ENCODE measurements around the gene STAC2. TPM values are rescaled to one million over a fixed set of nuclear protein-coding genes. Genes with fewer than 3 reads are reported as not detected.

STAC2 gene
- total and polyA plus RNA-seq, 2 of the 13 experiments (the other 11 are each of a cell fraction or from before 2014, with no cell fraction given), result not detected

GRCh38 chr17:39246274-39246673 lies 20.5 kb upstream of the STAC2 start (continued):
- TF ChIP-seq, protein P1, sequence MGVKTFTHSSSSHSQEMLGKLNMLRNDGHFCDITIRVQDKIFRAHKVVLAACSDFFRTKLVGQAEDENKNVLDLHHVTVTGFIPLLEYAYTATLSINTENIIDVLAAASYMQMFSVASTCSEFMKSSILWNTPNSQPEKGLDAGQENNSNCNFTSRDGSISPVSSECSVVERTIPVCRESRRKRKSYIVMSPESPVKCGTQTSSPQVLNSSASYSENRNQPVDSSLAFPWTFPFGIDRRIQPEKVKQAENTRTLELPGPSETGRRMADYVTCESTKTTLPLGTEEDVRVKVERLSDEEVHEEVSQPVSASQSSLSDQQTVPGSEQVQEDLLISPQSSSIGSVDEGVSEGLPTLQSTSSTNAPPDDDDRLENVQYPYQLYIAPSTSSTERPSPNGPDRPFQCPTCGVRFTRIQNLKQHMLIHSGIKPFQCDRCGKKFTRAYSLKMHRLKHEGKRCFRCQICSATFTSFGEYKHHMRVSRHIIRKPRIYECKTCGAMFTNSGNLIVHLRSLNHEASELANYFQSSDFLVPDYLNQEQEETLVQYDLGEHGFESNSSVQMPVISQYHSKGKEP (CRISPR knock-in tag; IDR thresholded peaks at IDR 0.05), result no peak
- no peak for TF ChIP-seq CTCF (CRISPR knock-in tag; IDR thresholded peaks at IDR 0.05)

- peak; percentile 85 for DNase-seq (ENCODE audit: low spot score)
- Histone ChIP-seq H3K4me3 (replicated peaks in 1 of 3; ENCODE audit: insufficient read depth in 1 of 3, low read depth in 2 of 3, low read length in 3 of 3) (peak overlapping the region; percentile 4 to 59 (median 5); a peak in 2 of 6 replicates), H3K36me3 (replicated peaks in 1 of 2; ENCODE audit: control insufficient read depth in 1 of 2, insufficient read depth in 2 of 2, low read length in 2 of 2) (no peaks in the 10 kb centered on the region), H2AFZ (ENCODE audit: low read length) (peak overlapping the region; percentile 12), H3K79me2 (ENCODE audit: insufficient read depth, low read length) (no peaks in the 10 kb centered on the region), H4K20me1 (ENCODE audit: insufficient read depth, low read length) (no peaks in the 10 kb centered on the region), H3K27ac (ENCODE audit: extremely low read length, insufficient read depth, low read length) (no peak overlapping the region), H3K4me2 (ENCODE audit: low read depth, low read length) (peak overlapping the region; percentile 71), H3K27me3 (ENCODE audit: control insufficient read depth in 1 of 2, insufficient read depth in 2 of 2, low read length in 2 of 2) (peaks cover 0 to 5% of the 10 kb centered on the region in 2 experiments; a peak in 1 of 5 replicates), H3K4me1 (ENCODE audit: insufficient read depth, low read length) (peaks cover 11% of the 10 kb centered on the region), H3K9ac (ENCODE audit: insufficient read depth, low read depth, low read length) (no peak overlapping the region; the same call in 1 of the 2 replicates), H3K9me3 (ENCODE audit: low read length) (no peaks in the 10 kb centered on the region)
- peak; percentile 90 for ATAC-seq
- BruUV-seq (replicated peaks), result no TSS peak
- intact Hi-C loops (cut with micrococcal nuclease; ENCODE audit: unreplicated experiment), result loop anchor here (1.0 to 5.0 kb wide), 2 partner anchors 38 to 53 kb away; no protein-coding TSS in a partner anchor
- peak; percentile 99 for FAIRE-seq
- ChIA-PET POLR2A (interaction anchor here (0.8 to 3.2 kb wide), 4 partner anchors 13 to 45 kb away, joined by 3 to 24 read pairs (median 14); partner anchors contain the start of gene RPL19), CTCF (ENCODE audit: low intra/inter-chr PET ratio, low total read pairs) (interaction anchor here (0.8 to 4.2 kb wide), 6 partner anchors 9 to 80 kb away, joined by 3 to 35 read pairs (median 5); no protein-coding TSS in a partner anchor)
- 49% methylated on average over 6 of the region's 6 CpGs for WGBS (ENCODE audit: low lambda C conversion rate)
- in situ Hi-C loops (cut with HindIII; ENCODE audit: extremely low pct_ligation_motif_present, low pct_unique_long_range_greater_than_20kb), result no loop called here
- TF ChIP-seq PITX1 (CRISPR knock-in tag; IDR thresholded peaks at IDR 0.05), result no peak
- TF ChIP-seq, protein P2, sequence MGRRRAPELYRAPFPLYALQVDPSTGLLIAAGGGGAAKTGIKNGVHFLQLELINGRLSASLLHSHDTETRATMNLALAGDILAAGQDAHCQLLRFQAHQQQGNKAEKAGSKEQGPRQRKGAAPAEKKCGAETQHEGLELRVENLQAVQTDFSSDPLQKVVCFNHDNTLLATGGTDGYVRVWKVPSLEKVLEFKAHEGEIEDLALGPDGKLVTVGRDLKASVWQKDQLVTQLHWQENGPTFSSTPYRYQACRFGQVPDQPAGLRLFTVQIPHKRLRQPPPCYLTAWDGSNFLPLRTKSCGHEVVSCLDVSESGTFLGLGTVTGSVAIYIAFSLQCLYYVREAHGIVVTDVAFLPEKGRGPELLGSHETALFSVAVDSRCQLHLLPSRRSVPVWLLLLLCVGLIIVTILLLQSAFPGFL (CRISPR knock-in tag; IDR thresholded peaks at IDR 0.05), result no peak
- peak; percentile 36; the same call in 1 of the 2 replicates for TF ChIP-seq THAP11 (CRISPR knock-in tag; IDR thresholded peaks at IDR 0.05)
- TF ChIP-seq, protein P3, sequence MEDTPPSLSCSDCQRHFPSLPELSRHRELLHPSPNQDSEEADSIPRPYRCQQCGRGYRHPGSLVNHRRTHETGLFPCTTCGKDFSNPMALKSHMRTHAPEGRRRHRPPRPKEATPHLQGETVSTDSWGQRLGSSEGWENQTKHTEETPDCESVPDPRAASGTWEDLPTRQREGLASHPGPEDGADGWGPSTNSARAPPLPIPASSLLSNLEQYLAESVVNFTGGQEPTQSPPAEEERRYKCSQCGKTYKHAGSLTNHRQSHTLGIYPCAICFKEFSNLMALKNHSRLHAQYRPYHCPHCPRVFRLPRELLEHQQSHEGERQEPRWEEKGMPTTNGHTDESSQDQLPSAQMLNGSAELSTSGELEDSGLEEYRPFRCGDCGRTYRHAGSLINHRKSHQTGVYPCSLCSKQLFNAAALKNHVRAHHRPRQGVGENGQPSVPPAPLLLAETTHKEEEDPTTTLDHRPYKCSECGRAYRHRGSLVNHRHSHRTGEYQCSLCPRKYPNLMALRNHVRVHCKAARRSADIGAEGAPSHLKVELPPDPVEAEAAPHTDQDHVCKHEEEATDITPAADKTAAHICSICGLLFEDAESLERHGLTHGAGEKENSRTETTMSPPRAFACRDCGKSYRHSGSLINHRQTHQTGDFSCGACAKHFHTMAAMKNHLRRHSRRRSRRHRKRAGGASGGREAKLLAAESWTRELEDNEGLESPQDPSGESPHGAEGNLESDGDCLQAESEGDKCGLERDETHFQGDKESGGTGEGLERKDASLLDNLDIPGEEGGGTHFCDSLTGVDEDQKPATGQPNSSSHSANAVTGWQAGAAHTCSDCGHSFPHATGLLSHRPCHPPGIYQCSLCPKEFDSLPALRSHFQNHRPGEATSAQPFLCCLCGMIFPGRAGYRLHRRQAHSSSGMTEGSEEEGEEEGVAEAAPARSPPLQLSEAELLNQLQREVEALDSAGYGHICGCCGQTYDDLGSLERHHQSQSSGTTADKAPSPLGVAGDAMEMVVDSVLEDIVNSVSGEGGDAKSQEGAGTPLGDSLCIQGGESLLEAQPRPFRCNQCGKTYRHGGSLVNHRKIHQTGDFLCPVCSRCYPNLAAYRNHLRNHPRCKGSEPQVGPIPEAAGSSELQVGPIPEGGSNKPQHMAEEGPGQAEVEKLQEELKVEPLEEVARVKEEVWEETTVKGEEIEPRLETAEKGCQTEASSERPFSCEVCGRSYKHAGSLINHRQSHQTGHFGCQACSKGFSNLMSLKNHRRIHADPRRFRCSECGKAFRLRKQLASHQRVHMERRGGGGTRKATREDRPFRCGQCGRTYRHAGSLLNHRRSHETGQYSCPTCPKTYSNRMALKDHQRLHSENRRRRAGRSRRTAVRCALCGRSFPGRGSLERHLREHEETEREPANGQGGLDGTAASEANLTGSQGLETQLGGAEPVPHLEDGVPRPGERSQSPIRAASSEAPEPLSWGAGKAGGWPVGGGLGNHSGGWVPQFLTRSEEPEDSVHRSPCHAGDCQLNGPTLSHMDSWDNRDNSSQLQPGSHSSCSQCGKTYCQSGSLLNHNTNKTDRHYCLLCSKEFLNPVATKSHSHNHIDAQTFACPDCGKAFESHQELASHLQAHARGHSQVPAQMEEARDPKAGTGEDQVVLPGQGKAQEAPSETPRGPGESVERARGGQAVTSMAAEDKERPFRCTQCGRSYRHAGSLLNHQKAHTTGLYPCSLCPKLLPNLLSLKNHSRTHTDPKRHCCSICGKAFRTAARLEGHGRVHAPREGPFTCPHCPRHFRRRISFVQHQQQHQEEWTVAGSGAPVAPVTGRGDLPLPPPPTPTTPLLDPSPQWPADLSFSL (CRISPR knock-in tag; IDR thresholded peaks at IDR 0.05), result no peak
- no peak for TF ChIP-seq NFATC3 (CRISPR knock-in tag; IDR thresholded peaks at IDR 0.05)
These were observed 19.1 kb upstream of the STAC2 start for GRCh38 chr17:39244600-39245570.
